GM23338 (cell line): ENCODE results near the gene TMEM234. TPM values are rescaled to one million over a fixed set of nuclear protein-coding genes. Genes with fewer than 3 reads are reported as not detected.

ENCODE experiments used
- CREB1 ChIP-seq: fragments of 250-450 bp; sonication (Bioruptor Pico); IDR thresholded peaks from 2 replicates; pipeline ENCODE4 v1.5.0; 2020; ENCODE audit warnings: low read depth, mild to moderate bottlenecking, moderate library complexity
- CTCF ChIP-seq, 2 experiments: fragments of 200-600 bp in 1 of 2; sonication (generic) in 1 of 2; conservative IDR thresholded peaks; 2 replicates each; pipeline versions ENCODE4 v1.5.1 to v1.6.1; 2016 to 2017; ENCODE audit warnings: antibody characterized with exemption in 2 of 2, low read depth in 2 of 2, mild to moderate bottlenecking in 2 of 2, moderate library complexity in 1 of 2
- EZH2 ChIP-seq: fragments of 200-600 bp; sonication (generic); IDR thresholded peaks from one replicate; pipeline ENCODE4 v1.8.0; 2017; ENCODE audit warnings: antibody characterized with exemption, mild to moderate bottlenecking, low read depth; ENCODE audit not compliant: unreplicated experiment
- EZH2phosphoT487 ChIP-seq: fragments of 200-600 bp; sonication (generic); IDR thresholded peaks from one replicate; pipeline ENCODE4 v1.8.1; 2018; ENCODE audit warnings: antibody characterized with exemption; ENCODE audit not compliant: unreplicated experiment
- JUNB ChIP-seq: IDR thresholded peaks from one replicate; pipeline ENCODE4 v1.6.1; 2016; ENCODE audit warnings: antibody characterized with exemption; ENCODE audit not compliant: unreplicated experiment
- NANOG ChIP-seq: IDR thresholded peaks from 2 replicates; pipeline ENCODE4 v1.6.1; 2016; ENCODE audit warnings: antibody characterized with exemption, borderline replicate concordance
- POLR2AphosphoS5 ChIP-seq: IDR thresholded peaks from 2 replicates; pipeline ENCODE4 v1.6.1; 2016; ENCODE audit warnings: antibody characterized with exemption, low read depth
- polyA plus RNA-seq: library from polyadenylated mRNA; unstranded; fragments of >200 nt; fragmentation: Nextera tagmentation; extraction: Ambion mirVana; gene quantifications from 2 replicates; pipeline ENCODE4 v1.2.1, GENCODE V29; 2016
- total RNA-seq: library from RNA; depleted of rRNA; stranded (reverse); fragments of >200 nt; shearing (Covaris generic); gene quantifications from 2 replicates; pipeline ENCODE4 v1.2.3, GENCODE V29; 2014
- TF ChIP-seq, protein P1 (sequence below): fragments of 250-450 bp; sonication (Bioruptor Pico); IDR thresholded peaks from 2 replicates; pipeline ENCODE4 v1.5.0; 2020; ENCODE audit warnings: mild to moderate bottlenecking, moderate library complexity
- TF ChIP-seq, protein P2 (sequence below): IDR thresholded peaks from 2 replicates; pipeline ENCODE4 v1.6.1; 2016; ENCODE audit warnings: antibody characterized with exemption

The TMEM234 gene
- total and polyA plus RNA-seq, 2 experiments from 2014 or later: 4.7 to 8.2 TPM

DNA sequence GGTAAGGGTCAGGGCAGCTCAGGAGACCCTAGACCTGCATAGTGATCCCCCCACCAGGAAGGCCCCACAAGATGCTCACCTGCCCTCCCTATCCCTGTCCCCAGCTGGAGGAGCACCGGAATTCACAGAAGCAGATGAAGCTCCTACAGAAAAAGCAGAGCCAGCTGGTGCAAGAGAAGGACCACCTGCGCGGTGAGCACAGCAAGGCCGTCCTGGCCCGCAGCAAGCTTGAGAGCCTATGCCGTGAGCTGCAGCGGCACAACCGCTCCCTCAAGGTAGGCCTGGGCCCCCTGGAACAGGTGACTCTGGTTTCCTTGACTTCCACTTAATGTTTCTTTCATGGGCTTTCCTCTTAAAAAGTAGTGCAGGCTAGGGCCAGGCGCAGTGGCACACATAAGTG is 34.3 kb downstream of the TMEM234 start (continued):
- TF ChIP-seq, protein P1, sequence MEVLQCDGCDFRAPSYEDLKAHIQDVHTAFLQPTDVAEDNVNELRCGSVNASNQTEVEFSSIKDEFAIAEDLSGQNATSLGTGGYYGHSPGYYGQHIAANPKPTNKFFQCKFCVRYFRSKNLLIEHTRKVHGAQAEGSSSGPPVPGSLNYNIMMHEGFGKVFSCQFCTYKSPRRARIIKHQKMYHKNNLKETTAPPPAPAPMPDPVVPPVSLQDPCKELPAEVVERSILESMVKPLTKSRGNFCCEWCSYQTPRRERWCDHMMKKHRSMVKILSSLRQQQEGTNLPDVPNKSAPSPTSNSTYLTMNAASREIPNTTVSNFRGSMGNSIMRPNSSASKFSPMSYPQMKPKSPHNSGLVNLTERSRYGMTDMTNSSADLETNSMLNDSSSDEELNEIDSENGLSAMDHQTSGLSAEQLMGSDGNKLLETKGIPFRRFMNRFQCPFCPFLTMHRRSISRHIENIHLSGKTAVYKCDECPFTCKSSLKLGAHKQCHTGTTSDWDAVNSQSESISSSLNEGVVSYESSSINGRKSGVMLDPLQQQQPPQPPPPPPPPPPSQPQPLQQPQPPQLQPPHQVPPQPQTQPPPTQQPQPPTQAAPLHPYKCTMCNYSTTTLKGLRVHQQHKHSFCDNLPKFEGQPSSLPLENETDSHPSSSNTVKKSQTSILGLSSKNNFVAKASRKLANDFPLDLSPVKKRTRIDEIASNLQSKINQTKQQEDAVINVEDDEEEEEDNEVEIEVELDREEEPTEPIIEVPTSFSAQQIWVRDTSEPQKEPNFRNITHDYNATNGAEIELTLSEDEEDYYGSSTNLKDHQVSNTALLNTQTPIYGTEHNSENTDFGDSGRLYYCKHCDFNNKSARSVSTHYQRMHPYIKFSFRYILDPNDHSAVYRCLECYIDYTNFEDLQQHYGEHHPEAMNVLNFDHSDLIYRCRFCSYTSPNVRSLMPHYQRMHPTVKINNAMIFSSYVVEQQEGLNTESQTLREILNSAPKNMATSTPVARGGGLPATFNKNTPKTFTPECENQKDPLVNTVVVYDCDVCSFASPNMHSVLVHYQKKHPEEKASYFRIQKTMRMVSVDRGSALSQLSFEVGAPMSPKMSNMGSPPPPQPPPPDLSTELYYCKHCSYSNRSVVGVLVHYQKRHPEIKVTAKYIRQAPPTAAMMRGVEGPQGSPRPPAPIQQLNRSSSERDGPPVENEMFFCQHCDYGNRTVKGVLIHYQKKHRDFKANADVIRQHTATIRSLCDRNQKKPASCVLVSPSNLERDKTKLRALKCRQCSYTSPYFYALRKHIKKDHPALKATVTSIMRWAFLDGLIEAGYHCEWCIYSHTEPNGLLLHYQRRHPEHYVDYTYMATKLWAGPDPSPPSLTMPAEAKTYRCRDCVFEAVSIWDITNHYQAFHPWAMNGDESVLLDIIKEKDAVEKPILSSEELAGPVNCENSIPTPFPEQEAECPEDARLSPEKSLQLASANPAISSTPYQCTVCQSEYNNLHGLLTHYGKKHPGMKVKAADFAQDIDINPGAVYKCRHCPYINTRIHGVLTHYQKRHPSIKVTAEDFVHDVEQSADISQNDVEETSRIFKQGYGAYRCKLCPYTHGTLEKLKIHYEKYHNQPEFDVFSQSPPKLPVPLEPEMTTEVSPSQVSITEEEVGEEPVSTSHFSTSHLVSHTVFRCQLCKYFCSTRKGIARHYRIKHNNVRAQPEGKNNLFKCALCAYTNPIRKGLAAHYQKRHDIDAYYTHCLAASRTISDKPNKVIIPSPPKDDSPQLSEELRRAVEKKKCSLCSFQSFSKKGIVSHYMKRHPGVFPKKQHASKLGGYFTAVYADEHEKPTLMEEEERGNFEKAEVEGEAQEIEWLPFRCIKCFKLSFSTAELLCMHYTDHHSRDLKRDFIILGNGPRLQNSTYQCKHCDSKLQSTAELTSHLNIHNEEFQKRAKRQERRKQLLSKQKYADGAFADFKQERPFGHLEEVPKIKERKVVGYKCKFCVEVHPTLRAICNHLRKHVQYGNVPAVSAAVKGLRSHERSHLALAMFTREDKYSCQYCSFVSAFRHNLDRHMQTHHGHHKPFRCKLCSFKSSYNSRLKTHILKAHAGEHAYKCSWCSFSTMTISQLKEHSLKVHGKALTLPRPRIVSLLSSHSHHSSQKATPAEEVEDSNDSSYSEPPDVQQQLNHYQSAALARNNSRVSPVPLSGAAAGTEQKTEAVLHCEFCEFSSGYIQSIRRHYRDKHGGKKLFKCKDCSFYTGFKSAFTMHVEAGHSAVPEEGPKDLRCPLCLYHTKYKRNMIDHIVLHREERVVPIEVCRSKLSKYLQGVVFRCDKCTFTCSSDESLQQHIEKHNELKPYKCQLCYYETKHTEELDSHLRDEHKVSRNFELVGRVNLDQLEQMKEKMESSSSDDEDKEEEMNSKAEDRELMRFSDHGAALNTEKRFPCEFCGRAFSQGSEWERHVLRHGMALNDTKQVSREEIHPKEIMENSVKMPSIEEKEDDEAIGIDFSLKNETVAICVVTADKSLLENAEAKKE: no peak
- no peak for TF ChIP-seq CREB1 (CRISPR knock-in tag)
- TF ChIP-seq JUNB: no peak
- TF ChIP-seq EZH2: no peak
- TF ChIP-seq, protein P2, sequence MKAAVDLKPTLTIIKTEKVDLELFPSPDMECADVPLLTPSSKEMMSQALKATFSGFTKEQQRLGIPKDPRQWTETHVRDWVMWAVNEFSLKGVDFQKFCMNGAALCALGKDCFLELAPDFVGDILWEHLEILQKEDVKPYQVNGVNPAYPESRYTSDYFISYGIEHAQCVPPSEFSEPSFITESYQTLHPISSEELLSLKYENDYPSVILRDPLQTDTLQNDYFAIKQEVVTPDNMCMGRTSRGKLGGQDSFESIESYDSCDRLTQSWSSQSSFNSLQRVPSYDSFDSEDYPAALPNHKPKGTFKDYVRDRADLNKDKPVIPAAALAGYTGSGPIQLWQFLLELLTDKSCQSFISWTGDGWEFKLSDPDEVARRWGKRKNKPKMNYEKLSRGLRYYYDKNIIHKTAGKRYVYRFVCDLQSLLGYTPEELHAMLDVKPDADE: no peak
- no peak for TF ChIP-seq NANOG
- TF ChIP-seq CTCF (conservative IDR thresholded peaks at IDR 0.05; ENCODE audit: low read depth in 2 of 2): no peak
- no peak for TF ChIP-seq POLR2AphosphoS5
- TF ChIP-seq EZH2phosphoT487: no peak
